AG04450 (cell line): ENCODE results near the gene CHD9. TPM values are rescaled to one million over a fixed set of nuclear protein-coding genes. Genes with fewer than 3 reads are reported as not detected.

ENCODE experiments used
- CTCF ChIA-PET: fragments of 300-600, 350-600 bp; formaldehyde crosslinking; extraction: SDS; loops from one replicate; lab custom pipeline; 2022; ENCODE audit warnings: antibody characterized with exemption, inconsistent platforms; lab: Charles Lee
- POLR2A ChIA-PET: fragments of 350-600 bp; formaldehyde crosslinking; extraction: SDS; loops from one replicate; lab custom pipeline; 2021; ENCODE audit warnings: antibody characterized with exemption, inconsistent platforms; lab: Yijun Ruan, JAX
- DNase-seq: peaks from one replicate; pipeline ENCODE4 v3.0.0-alpha.2; 2011; ENCODE audit warnings: low read depth, low spot score
- H3K27ac ChIP-seq: one replicate; pipeline ENCODE4 v1.5.1; 2012; ENCODE audit warnings: low read depth, low read length, control low read depth
- H3K27me3 ChIP-seq: one replicate; pipeline ENCODE4 v1.6.0; 2012; ENCODE audit warnings: low read length; ENCODE audit not compliant: control insufficient read depth, insufficient read depth
- H3K4me3 ChIP-seq: 2 replicates; pipeline ENCODE4 v1.5.1; 2011; ENCODE audit warnings: mild to moderate bottlenecking, low read depth, low read length, control low read depth
- H3K9me3 ChIP-seq: 2 replicates; pipeline ENCODE4 v1.5.1; 2012; ENCODE audit warnings: low read length; ENCODE audit not compliant: control insufficient read depth, insufficient read depth
- CTCF ChIP-seq: IDR thresholded peaks from 2 replicates; pipeline ENCODE4 v1.5.1; 2011; ENCODE audit warnings: low read depth, low read length, control low read depth, inconsistent platforms
- polyA plus RNA-seq: library from polyadenylated mRNA; depleted of rRNA; stranded (reverse); fragments of >200 nt; gene quantifications from 2 replicates; pipeline ENCODE4 v1.2.3, GENCODE V29; 2011

Gene CHD9
- polyA plus RNA-seq, 1 experiment, result 42.6 TPM

- POLR2A ChIA-PET, result no interaction called here
- DNase-seq, result no peak
- CTCF ChIA-PET, result interaction anchor here (0.6 kb wide), 1 partner anchor 227 kb away, joined by 3 read pairs; the partner anchor contains the start of gene CHD9
- Histone ChIP-seq H3K27ac (no peak overlapping the region), H3K27me3 (no peaks in the 10 kb centered on the region), H3K9me3 (no peaks in the 10 kb centered on the region), H3K4me3 (no peak overlapping the region)
- no peak for TF ChIP-seq CTCF
Observed at GRCh38 chr16:53281859-53282258, 227.1 kb downstream of the CHD9 start.

- H3K9me3 ChIP-seq, result no peaks in the 10 kb centered on the region
- DNase-seq, result no peak
- ChIA-PET POLR2A (no interaction called here), CTCF (interaction anchor here (2.2 kb wide), 1 partner anchor 260 kb away, joined by 12 read pairs; no protein-coding TSS in a partner anchor)
- no peak overlapping the region for H3K4me3 ChIP-seq
- no peak for TF ChIP-seq CTCF
- H3K27ac ChIP-seq, result no peak overlapping the region
- no peaks in the 10 kb centered on the region for H3K27me3 ChIP-seq
Observed at GRCh38 chr16:53282328-53282727, 227.5 kb downstream of the CHD9 start.

- ChIA-PET CTCF (interaction anchor here (0.6 to 2.2 kb wide), 26 partner anchors 9 to 1092 kb away, joined by 3 to 16 read pairs (median 4); partner anchors contain the start of gene CHD9), POLR2A (interaction anchor here (0.5 kb wide), 1 partner anchor 51 kb away, joined by 3 read pairs; no protein-coding TSS in a partner anchor)
- DNase-seq, result peak; percentile 4
- H3K27me3 ChIP-seq, result no peaks in the 10 kb centered on the region
- TF ChIP-seq CTCF, result peak; percentile 59
- H3K9me3 ChIP-seq, result no peaks in the 10 kb centered on the region
- H3K4me3 ChIP-seq, result no peak overlapping the region
- H3K27ac ChIP-seq, result no peak overlapping the region
Observed at GRCh38 chr16:53282975-53283946, 228.5 kb downstream of the CHD9 start.

GRCh38 chr16:53285236-53285635 is 230.4 kb downstream of the CHD9 start:
- no peak for TF ChIP-seq CTCF
- POLR2A ChIA-PET, result no interaction called here
- H3K4me3 ChIP-seq, result no peak overlapping the region
- H3K27ac ChIP-seq, result no peak overlapping the region
- DNase-seq, result no peak
- CTCF ChIA-PET, result interaction anchor here (0.5 to 1.1 kb wide), 3 partner anchors 28 to 1094 kb away, joined by 3 to 6 read pairs (median 3); no protein-coding TSS in a partner anchor
- no peaks in the 10 kb centered on the region for H3K9me3 ChIP-seq
- no peaks in the 10 kb centered on the region for H3K27me3 ChIP-seq

- no peak for DNase-seq
- Histone ChIP-seq H3K27ac (no peak overlapping the region), H3K27me3 (no peaks in the 10 kb centered on the region), H3K9me3 (no peaks in the 10 kb centered on the region), H3K4me3 (no peak overlapping the region)
- CTCF ChIA-PET, result interaction anchor here (1.4 kb wide), 1 partner anchor 220 kb away, joined by 4 read pairs; no protein-coding TSS in a partner anchor
- TF ChIP-seq CTCF, result no peak
- POLR2A ChIA-PET, result no interaction called here
Observed at GRCh38 chr16:53290520-53290919, 235.7 kb downstream of the CHD9 start.
